Calu3 (cell line): Measurements from ENCODE around the gene NR0B2. TPM values are rescaled to one million over a fixed set of nuclear protein-coding genes. Genes with fewer than 3 reads are reported as not detected.

Source experiments
- BruUV-seq: library from RNA; stranded (reverse); fragments of 400-500 nt; replicated peaks from 2 replicates; lab custom pipeline; 2021; lab: Mats Ljungman, UMichigan
- CTCF ChIA-PET: fragments of 300-600 bp; sonication (Branson Sonifier 250); formaldehyde crosslinking; loops from one replicate; lab custom pipeline; 2022; ENCODE audit warnings: antibody characterized with exemption; lab: Charles Lee
- DNase-seq: peaks from one replicate; pipeline ENCODE4 v3.0.0; 2022
- H3K27ac Mint-ChIP-seq: one replicate; pipeline ENCODE4 v1.8.0; 2022; ENCODE audit warnings: mixed read lengths; ENCODE audit not compliant: unreplicated experiment
- H3K27me3 Mint-ChIP-seq: one replicate; pipeline ENCODE4 v1.8.0; 2022; ENCODE audit warnings: mixed read lengths; ENCODE audit not compliant: unreplicated experiment
- H3K36me3 Mint-ChIP-seq: one replicate; pipeline ENCODE4 v1.8.0; 2022; ENCODE audit warnings: mild to moderate bottlenecking, moderate library complexity, mixed read lengths; ENCODE audit not compliant: insufficient read depth, unreplicated experiment
- H3K4me1 Mint-ChIP-seq: one replicate; pipeline ENCODE4 v1.8.0; 2022; ENCODE audit warnings: mild to moderate bottlenecking, low read depth, mixed read lengths; ENCODE audit not compliant: unreplicated experiment
- H3K4me3 Mint-ChIP-seq: one replicate; pipeline ENCODE4 v1.8.0; 2022; ENCODE audit warnings: mild to moderate bottlenecking, low read depth, moderate library complexity, mixed read lengths; ENCODE audit not compliant: unreplicated experiment
- H3K9me3 Mint-ChIP-seq: one replicate; pipeline ENCODE4 v1.8.0; 2022; ENCODE audit warnings: low read depth, mixed read lengths; ENCODE audit not compliant: unreplicated experiment
- CTCF ChIP-seq: fragments of 200-600 bp; IDR thresholded peaks from one replicate; pipeline ENCODE4 v1.8.0; 2022; ENCODE audit warnings: antibody characterized with exemption; ENCODE audit not compliant: unreplicated experiment
- intact Hi-C: fragments of 100-400 bp; cut with micrococcal nuclease; formaldehyde crosslinking; loops from one replicate; pipeline ENCODE4 v1.10.0; 2022; ENCODE audit not compliant: unreplicated experiment
- total RNA-seq: library from RNA; stranded (reverse); gene quantifications from 2 replicates; pipeline ENCODE4 v1.2.3, GENCODE V29; 2022

The NR0B2 gene
- total RNA-seq, 1 experiment from 2014 or later: not detected

- Mint-ChIP-seq H3K27me3 (no peaks in the 10 kb centered on the region), H3K9me3 (no peaks in the 10 kb centered on the region), H3K27ac (peak overlapping the region; percentile 10), H3K4me3 (no peak overlapping the region), H3K4me1 (no peaks in the 10 kb centered on the region), H3K36me3 (peaks cover 43% of the 10 kb centered on the region)
- CTCF ChIA-PET: no interaction called here
- intact Hi-C loops: no loop called here
- no peak for DNase-seq
- no peak for TF ChIP-seq CTCF
- BruUV-seq: no TSS peak
Observed at GRCh38 chr1:26942656-26943055, 28.9 kb upstream of the NR0B2 start.

- H3K27ac Mint-ChIP-seq: no peak overlapping the region
- no peak for TF ChIP-seq CTCF
- DNase-seq: no peak
- H3K9me3 Mint-ChIP-seq: no peaks in the 10 kb centered on the region
- no peaks in the 10 kb centered on the region for H3K27me3 Mint-ChIP-seq
- intact Hi-C loops: no loop called here
- no TSS peak for BruUV-seq
- CTCF ChIA-PET: no interaction called here
- peaks cover 46% of the 10 kb centered on the region for H3K36me3 Mint-ChIP-seq
- H3K4me3 Mint-ChIP-seq: no peak overlapping the region
- no peaks in the 10 kb centered on the region for H3K4me1 Mint-ChIP-seq
Observed at GRCh38 chr1:26941311-26941710, 27.5 kb upstream of the NR0B2 start.

GRCh38 chr1:26938659-26939025 lies 24.9 kb upstream of the NR0B2 start:
- Mint-ChIP-seq H3K27me3 (no peaks in the 10 kb centered on the region), H3K36me3 (peaks cover 50% of the 10 kb centered on the region), H3K27ac (no peak overlapping the region), H3K4me3 (no peak overlapping the region), H3K4me1 (no peaks in the 10 kb centered on the region), H3K9me3 (no peaks in the 10 kb centered on the region)
- CTCF ChIA-PET: no interaction called here
- no peak for DNase-seq
- no TSS peak for BruUV-seq
- intact Hi-C loops: no loop called here
- TF ChIP-seq CTCF: no peak

- no peak overlapping the region for H3K27ac Mint-ChIP-seq
- H3K4me3 Mint-ChIP-seq: no peak overlapping the region
- intact Hi-C loops: no loop called here
- CTCF ChIA-PET: interaction anchor here (0.6 kb wide), 1 partner anchor 724 kb away, joined by 8 read pairs; no protein-coding TSS in a partner anchor
- no peaks in the 10 kb centered on the region for H3K27me3 Mint-ChIP-seq
- peaks cover 47% of the 10 kb centered on the region for H3K36me3 Mint-ChIP-seq
- no TSS peak for BruUV-seq
- no peaks in the 10 kb centered on the region for H3K4me1 Mint-ChIP-seq
- no peak for TF ChIP-seq CTCF
- no peaks in the 10 kb centered on the region for H3K9me3 Mint-ChIP-seq
- no peak for DNase-seq
Observed at GRCh38 chr1:26938004-26938658, 24.4 kb upstream of the NR0B2 start.
